H1 (cell line): ENCODE results near the gene SLC26A6.

Source experiments
- BACH1 ChIP-seq: IDR thresholded peaks from 2 replicates; pipeline ENCODE4 v1.6.1; 2012; ENCODE audit warnings: low read length, improper control_type of control experiment
- CTCF ChIP-seq, 3 experiments: IDR thresholded peaks; 1 replicate in 2 of 3; 2 replicates in 1 of 3; pipeline versions ENCODE4 v1.5.1 to v1.6.1; 2011; ENCODE audit warnings: low read length in 3 of 3, mild to moderate bottlenecking in 3 of 3, inconsistent platforms in 2 of 3, low read depth in 1 of 3, moderate library complexity in 1 of 3; ENCODE audit not compliant: insufficient read depth in 1 of 3; ENCODE audit errors: control extremely low read depth in 1 of 3
- EZH2 ChIP-seq: fragments of 200-600 bp; sonication (generic); IDR thresholded peaks from 2 replicates; pipeline ENCODE4 v1.7.1; 2012; ENCODE audit warnings: low read depth, mild to moderate bottlenecking, moderate library complexity, low read length, inconsistent platforms; ENCODE audit not compliant: severe bottlenecking
- POLR2A ChIP-seq, 2 experiments: IDR thresholded peaks; 1 replicate in 1 of 2; 2 replicates in 1 of 2; pipeline ENCODE4 v1.6.1; 2011; ENCODE audit warnings: low read depth in 2 of 2, low read length in 2 of 2, mild to moderate bottlenecking in 2 of 2; ENCODE audit errors: control extremely low read depth in 1 of 2
- RFX5 ChIP-seq: IDR thresholded peaks from 2 replicates; pipeline ENCODE4 v1.6.1; 2011; ENCODE audit warnings: low read depth, low read length, improper control_type of control experiment, borderline replicate concordance
- SP1 ChIP-seq: IDR thresholded peaks from 2 replicates; pipeline ENCODE4 v1.6.1; 2011; ENCODE audit warnings: low read depth, low read length
- TF ChIP-seq, protein P1 (sequence below): IDR thresholded peaks from 2 replicates; pipeline ENCODE4 v1.6.1; 2012; ENCODE audit warnings: inconsistent platforms
- TF ChIP-seq, protein P2 (sequence below): IDR thresholded peaks from 2 replicates; pipeline ENCODE4 v1.6.1; 2012; ENCODE audit warnings: inconsistent platforms

DNA sequence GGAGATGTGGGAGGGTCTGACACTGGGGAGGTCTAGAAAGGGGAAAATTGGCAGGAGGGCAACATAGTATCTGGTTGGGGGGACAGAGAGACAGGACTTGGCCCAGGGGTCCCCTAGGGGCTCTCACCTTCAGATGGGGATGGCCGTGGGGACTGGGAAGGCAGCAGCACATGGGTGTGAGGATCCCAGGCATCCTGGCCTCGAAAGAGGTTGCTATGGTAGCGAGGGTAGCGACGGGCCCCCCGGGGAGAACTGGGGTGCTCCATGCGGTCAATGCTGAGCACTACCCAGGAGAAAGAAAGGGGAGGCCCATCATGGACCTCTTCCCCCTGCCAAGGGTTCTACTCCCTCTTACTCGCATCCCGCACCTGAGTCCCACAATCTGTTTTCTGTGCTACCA, 12.5 kb upstream of the SLC26A6 start:
- TF ChIP-seq, protein P1, sequence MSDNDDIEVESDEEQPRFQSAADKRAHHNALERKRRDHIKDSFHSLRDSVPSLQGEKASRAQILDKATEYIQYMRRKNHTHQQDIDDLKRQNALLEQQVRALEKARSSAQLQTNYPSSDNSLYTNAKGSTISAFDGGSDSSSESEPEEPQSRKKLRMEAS = no peak
- no peak for TF ChIP-seq CTCF (IDR thresholded peaks at IDR 0.05; ENCODE audit: control extremely low read depth in 1 of 3, insufficient read depth in 1 of 3, low read depth in 1 of 3, low read length in 3 of 3)
- no peak for TF ChIP-seq EZH2
- no peak for TF ChIP-seq SP1
- TF ChIP-seq BACH1 = no peak
- no peak for TF ChIP-seq POLR2A (IDR thresholded peaks at IDR 0.05; ENCODE audit: control extremely low read depth in 1 of 2, low read depth in 2 of 2, low read length in 2 of 2)
- TF ChIP-seq RFX5 = no peak
- TF ChIP-seq, protein P2, sequence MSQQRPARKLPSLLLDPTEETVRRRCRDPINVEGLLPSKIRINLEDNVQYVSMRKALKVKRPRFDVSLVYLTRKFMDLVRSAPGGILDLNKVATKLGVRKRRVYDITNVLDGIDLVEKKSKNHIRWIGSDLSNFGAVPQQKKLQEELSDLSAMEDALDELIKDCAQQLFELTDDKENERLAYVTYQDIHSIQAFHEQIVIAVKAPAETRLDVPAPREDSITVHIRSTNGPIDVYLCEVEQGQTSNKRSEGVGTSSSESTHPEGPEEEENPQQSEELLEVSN = no peak
